ENCODE results near the gene NEDD9.

NEDD9 gene

DNA sequence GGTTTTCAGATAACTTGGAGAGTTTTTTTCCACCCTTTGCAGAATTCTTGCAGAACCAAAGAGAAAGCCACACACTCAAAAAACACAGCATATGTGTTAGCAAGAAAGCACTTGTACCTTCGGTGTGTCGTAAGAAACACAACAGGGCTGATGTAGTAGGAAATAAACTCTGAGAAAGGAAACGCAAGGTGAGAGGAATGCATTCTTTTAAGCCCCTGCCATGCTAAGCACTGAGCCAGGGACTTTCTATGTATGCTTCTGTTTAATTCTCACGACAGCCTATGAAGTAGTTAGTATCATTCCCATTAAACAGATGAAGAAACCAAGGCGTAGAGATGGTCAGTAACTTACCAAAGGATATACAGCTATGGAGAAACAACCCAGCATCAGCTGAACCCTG, 23.1 kb downstream of the NEDD9 start:
- Histone ChIP-seq H3K4me2 (ENCODE audit: low read length) (no peak overlapping the region), H3K79me2 (ENCODE audit: insufficient read depth, low read length) (no peaks in the 10 kb centered on the region), H3K36me3 (ENCODE audit: insufficient read depth, low read length) (peaks cover 16% of the 10 kb centered on the region; the same call in 1 of the 2 replicates), H3K4me3 (ENCODE audit: low read depth, low read length, poor library complexity, severe bottlenecking) (no peak overlapping the region), H3K9ac (ENCODE audit: low read length) (no peak overlapping the region), H3K27ac (ENCODE audit: low read depth, low read length, poor library complexity, severe bottlenecking) (no peak overlapping the region), H2AFZ (ENCODE audit: low read length) (no peak overlapping the region), H3K4me1 (ENCODE audit: insufficient read depth, low read length, severe bottlenecking) (no peaks in the 10 kb centered on the region), H3F3A (ENCODE audit: insufficient read depth, low read length) (no peaks in the 10 kb centered on the region), H3K27me3 (ENCODE audit: insufficient read depth, low read length) (no peaks in the 10 kb centered on the region), H4K20me1 (ENCODE audit: insufficient read depth, low read length) (no peaks in the 10 kb centered on the region), H3K9me2 (ENCODE audit: low read depth, low read length) (no peaks in the 10 kb centered on the region), H3K9me3 (ENCODE audit: low read length) (no peaks in the 10 kb centered on the region)
- no peak for TF ChIP-seq EZH2 (IDR thresholded peaks at IDR 0.05; ENCODE audit: borderline replicate concordance, low read length)
- TF ChIP-seq, protein P1, sequence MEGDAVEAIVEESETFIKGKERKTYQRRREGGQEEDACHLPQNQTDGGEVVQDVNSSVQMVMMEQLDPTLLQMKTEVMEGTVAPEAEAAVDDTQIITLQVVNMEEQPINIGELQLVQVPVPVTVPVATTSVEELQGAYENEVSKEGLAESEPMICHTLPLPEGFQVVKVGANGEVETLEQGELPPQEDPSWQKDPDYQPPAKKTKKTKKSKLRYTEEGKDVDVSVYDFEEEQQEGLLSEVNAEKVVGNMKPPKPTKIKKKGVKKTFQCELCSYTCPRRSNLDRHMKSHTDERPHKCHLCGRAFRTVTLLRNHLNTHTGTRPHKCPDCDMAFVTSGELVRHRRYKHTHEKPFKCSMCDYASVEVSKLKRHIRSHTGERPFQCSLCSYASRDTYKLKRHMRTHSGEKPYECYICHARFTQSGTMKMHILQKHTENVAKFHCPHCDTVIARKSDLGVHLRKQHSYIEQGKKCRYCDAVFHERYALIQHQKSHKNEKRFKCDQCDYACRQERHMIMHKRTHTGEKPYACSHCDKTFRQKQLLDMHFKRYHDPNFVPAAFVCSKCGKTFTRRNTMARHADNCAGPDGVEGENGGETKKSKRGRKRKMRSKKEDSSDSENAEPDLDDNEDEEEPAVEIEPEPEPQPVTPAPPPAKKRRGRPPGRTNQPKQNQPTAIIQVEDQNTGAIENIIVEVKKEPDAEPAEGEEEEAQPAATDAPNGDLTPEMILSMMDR (IDR thresholded peaks at IDR 0.05; ENCODE audit: low read length): no peak

DNA sequence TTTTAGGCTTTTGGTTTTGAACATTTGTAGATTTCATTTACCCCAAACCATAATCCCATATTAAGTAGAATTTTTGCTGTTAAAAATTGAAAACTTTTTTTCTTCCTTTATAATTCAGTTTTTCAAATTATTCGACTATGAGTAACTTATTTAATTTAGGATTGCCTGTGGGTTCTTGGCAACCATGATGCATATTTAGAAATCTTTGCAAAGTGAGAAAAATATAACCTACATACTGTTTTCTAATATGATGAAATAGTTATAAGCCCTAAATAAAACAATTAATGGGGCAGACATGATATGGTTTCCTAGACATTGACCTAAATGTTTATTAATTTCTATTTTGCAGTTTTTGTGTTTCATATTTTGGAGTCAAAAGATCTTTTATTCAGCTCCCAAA, 23.6 kb downstream of the NEDD9 start:
- Histone ChIP-seq H3K36me3 (ENCODE audit: insufficient read depth, low read length) (peaks cover 16% of the 10 kb centered on the region; the same call in 1 of the 2 replicates), H3K27ac (ENCODE audit: low read depth, low read length, poor library complexity, severe bottlenecking) (no peak overlapping the region), H3K4me3 (ENCODE audit: low read depth, low read length, poor library complexity, severe bottlenecking) (no peak overlapping the region), H2AFZ (ENCODE audit: low read length) (no peak overlapping the region), H3K4me1 (ENCODE audit: insufficient read depth, low read length, severe bottlenecking) (no peaks in the 10 kb centered on the region), H3K4me2 (ENCODE audit: low read length) (no peak overlapping the region), H3K9me3 (ENCODE audit: low read length) (no peaks in the 10 kb centered on the region), H3K27me3 (ENCODE audit: insufficient read depth, low read length) (no peaks in the 10 kb centered on the region), H3K9me2 (ENCODE audit: low read depth, low read length) (no peaks in the 10 kb centered on the region), H3K9ac (ENCODE audit: low read length) (no peak overlapping the region), H4K20me1 (ENCODE audit: insufficient read depth, low read length) (no peaks in the 10 kb centered on the region), H3F3A (ENCODE audit: insufficient read depth, low read length) (no peaks in the 10 kb centered on the region), H3K79me2 (ENCODE audit: insufficient read depth, low read length) (no peaks in the 10 kb centered on the region)
- TF ChIP-seq EZH2 (IDR thresholded peaks at IDR 0.05; ENCODE audit: borderline replicate concordance, low read length): no peak
- TF ChIP-seq, protein P1 (IDR thresholded peaks at IDR 0.05; ENCODE audit: low read length): no peak

DNA sequence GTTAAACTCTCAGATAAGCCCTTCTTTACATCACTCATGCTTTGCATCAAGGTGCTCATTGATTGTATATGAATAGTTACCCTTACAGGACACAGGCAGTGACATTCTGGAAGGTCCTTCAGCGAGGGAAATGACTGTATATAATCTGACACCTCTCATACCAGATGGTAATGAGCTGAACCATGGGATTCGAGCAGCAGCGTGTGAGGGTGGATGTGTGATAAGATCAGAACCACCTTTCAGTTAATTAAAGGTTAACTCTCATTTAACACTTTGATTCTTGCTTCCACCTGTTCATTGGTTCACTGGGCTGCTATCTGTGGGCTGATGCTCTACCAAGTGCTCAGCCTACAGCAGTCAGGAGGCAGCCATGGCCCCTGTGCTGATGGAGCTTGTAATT, 24.2 kb downstream of the NEDD9 start:
- H3K79me2 ChIP-seq (ENCODE audit: insufficient read depth, low read length): no peaks in the 10 kb centered on the region
- no peak overlapping the region for H3K27ac ChIP-seq (ENCODE audit: low read depth, low read length, poor library complexity, severe bottlenecking)
- no peaks in the 10 kb centered on the region for H3K4me1 ChIP-seq (ENCODE audit: insufficient read depth, low read length, severe bottlenecking)
- H3K9me2 ChIP-seq (ENCODE audit: low read depth, low read length): no peaks in the 10 kb centered on the region
- no peak overlapping the region for H2AFZ ChIP-seq (ENCODE audit: low read length)
- H3F3A ChIP-seq (ENCODE audit: insufficient read depth, low read length): no peaks in the 10 kb centered on the region
- no peaks in the 10 kb centered on the region for H4K20me1 ChIP-seq (ENCODE audit: insufficient read depth, low read length)
- H3K36me3 ChIP-seq (ENCODE audit: insufficient read depth, low read length): peaks cover 13% of the 10 kb centered on the region; the same call in 1 of the 2 replicates
- H3K9me3 ChIP-seq (ENCODE audit: low read length): no peaks in the 10 kb centered on the region
- H3K9ac ChIP-seq (ENCODE audit: low read length): no peak overlapping the region
- no peak overlapping the region for H3K4me2 ChIP-seq (ENCODE audit: low read length)
- no peaks in the 10 kb centered on the region for H3K27me3 ChIP-seq (ENCODE audit: insufficient read depth, low read length)
- TF ChIP-seq EZH2 (IDR thresholded peaks at IDR 0.05; ENCODE audit: borderline replicate concordance, low read length): no peak
- TF ChIP-seq, protein P1 (IDR thresholded peaks at IDR 0.05; ENCODE audit: low read length): no peak
- no peak overlapping the region for H3K4me3 ChIP-seq (ENCODE audit: low read depth, low read length, poor library complexity, severe bottlenecking)

All from OCI-LY1 (cell line).